Measurements from ENCODE around the gene FERD3L.
A peak's percentile ranks its signal among the peaks of the same experiment; 100 is the strongest.

FERD3L gene

GRCh38 chr7:19116121-19117090 is 28.8 kb downstream of the FERD3L start:
- no peak for DNase-seq

GRCh38 chr7:19114551-19114855 is 30.7 kb downstream of the FERD3L start:
- no peak for DNase-seq

- DNase-seq: no peak
Measured at GRCh38 chr7:19113855-19114550, 31.2 kb downstream of the FERD3L start.

GRCh38 chr7:19113002-19113350 is 32.2 kb downstream of the FERD3L start:
- no peak for DNase-seq

GRCh38 chr7:19112274-19113001 is 32.8 kb downstream of the FERD3L start:
- no peak for DNase-seq

GRCh38 chr7:19111474-19112273 is 33.5 kb downstream of the FERD3L start:
- DNase-seq: no peak

GRCh38 chr7:19110776-19111175 is 34.4 kb downstream of the FERD3L start:
- no peak for DNase-seq

GRCh38 chr7:19110026-19110730 is 35.0 kb downstream of the FERD3L start:
- DNase-seq: no peak

- DNase-seq: no peak
Measured at GRCh38 chr7:19109000-19109946, 35.9 kb downstream of the FERD3L start.

GRCh38 chr7:19107356-19108146 is 37.7 kb downstream of the FERD3L start:
- peak; percentile 27 for DNase-seq

GRCh38 chr7:19107081-19107355 is 38.2 kb downstream of the FERD3L start:
- DNase-seq: no peak

GRCh38 chr7:19106241-19107080 is 38.8 kb downstream of the FERD3L start:
- DNase-seq: no peak

GRCh38 chr7:19105546-19105945 is 39.7 kb downstream of the FERD3L start:
- no peak for DNase-seq

- DNase-seq: no peak
Measured at GRCh38 chr7:19104811-19105210, 40.4 kb downstream of the FERD3L start.

- no peak for DNase-seq
Measured at GRCh38 chr7:19102884-19103283, 42.3 kb downstream of the FERD3L start.

GRCh38 chr7:19101909-19102308 is 43.3 kb downstream of the FERD3L start:
- no peak for DNase-seq

GRCh38 chr7:19101472-19101871 is 43.7 kb downstream of the FERD3L start:
- no peak for DNase-seq

- DNase-seq: no peak
Measured at GRCh38 chr7:19099924-19100323, 45.3 kb downstream of the FERD3L start.

GRCh38 chr7:19099194-19099593 is 46.0 kb downstream of the FERD3L start:
- DNase-seq: no peak

All from hematopoietic multipotent progenitor cell treated with erythropoietin and hydrocortisone succinate and interleukin-3 and kit ligand, for 6 days (in vitro differentiated cells).